Mucosa of descending colon (tissue), 3 donors: Measurements from ENCODE around the gene EVPLL. TPM values are rescaled to one million over a fixed set of nuclear protein-coding genes. Genes with fewer than 3 reads are reported as not detected.
"Not testable (repeated sequence)": the region's sequence is repeated elsewhere in the genome, so short reads cannot be mapped to it uniquely, and the experiment has no call there.

Experiments used
- ATAC-seq: fragments of 200-7000 bp; cut with Tn5 transposase; one replicate; pipeline ENCODE4 v1.9.1; 2020; ENCODE audit warnings: mild to moderate bottlenecking, moderate library complexity
- DNase-seq, 3 donors: peaks; one replicate each; pipeline ENCODE4 v3.0.0-alpha.2; 2020
- H3K36me3 ChIP-seq: fragments of 200-600 bp; one replicate; pipeline ENCODE4 v1.8.0; 2021; ENCODE audit warnings: low read depth, mild to moderate bottlenecking
- H3K4me1 ChIP-seq: fragments of 200-600 bp; one replicate; pipeline ENCODE4 v1.8.0; 2021; ENCODE audit warnings: low read depth, mild to moderate bottlenecking
- H3K4me3 ChIP-seq: fragments of 200-600 bp; one replicate; pipeline ENCODE4 v1.8.0; 2021; ENCODE audit warnings: mild to moderate bottlenecking
- H3K9me3 ChIP-seq: fragments of 200-600 bp; one replicate; pipeline ENCODE4 v1.8.0; 2021; ENCODE audit warnings: mild to moderate bottlenecking
- intact Hi-C, 2 donors: fragments of 100-400 bp; cut with DNase I in 1 of 2; cut with micrococcal nuclease in 1 of 2; formaldehyde crosslinking; loops; one replicate each; pipeline versions ENCODE4 v1.11.0 to v1.11.1; 2022; cut with DNase I, micrococcal nuclease
- total RNA-seq, 3 donors: library from RNA; stranded (reverse); fragmentation: NEBNext Ultra II Directional in 2 of 3; extraction: Animal tissue kit (Norgen Biotek cat#: 25700) in 2 of 3; gene quantifications; one replicate each; pipeline versions ENCODE4 v1.2.1 to v1.2.4, GENCODE V29; 2021 to 2023
- TF ChIP-seq, protein P1 (sequence below): fragments of 200-600 bp; IDR thresholded peaks from one replicate; pipeline ENCODE4 v1.8.0; 2022; ENCODE audit warnings: antibody characterized with exemption, mild to moderate bottlenecking
- donor health status: DM: no; HTN: no; CAD: no; lungs with moderate emphysema.
- donor health status: DM: no; HTN: no; CAD: no.
- donor health status: DM: no; HTN: yes; CAD: no.

The EVPLL gene
- total RNA-seq, 3 donors from 2014 or later, result 0.13 to 0.23 TPM; not detected in 1

DNA sequence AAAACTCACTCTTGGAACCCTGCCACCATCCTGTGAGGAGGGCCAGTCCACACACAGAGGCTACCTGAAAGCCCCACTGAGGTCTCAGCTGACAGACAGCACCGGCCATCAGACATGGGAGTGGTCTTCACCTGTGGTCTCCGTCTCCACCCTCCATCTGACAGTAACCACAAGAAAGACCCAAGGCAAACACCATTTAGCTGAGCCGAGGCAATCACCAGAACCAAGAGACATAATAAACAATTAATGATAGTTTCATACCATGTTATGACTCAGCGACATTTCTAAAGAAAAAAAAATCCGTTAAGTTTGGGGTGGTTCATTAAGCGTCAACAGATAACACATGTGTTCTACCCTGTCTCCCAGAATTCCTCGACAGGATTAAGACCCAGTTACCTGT, 6.1 kb upstream of the EVPLL start:
- TF ChIP-seq, protein P1, sequence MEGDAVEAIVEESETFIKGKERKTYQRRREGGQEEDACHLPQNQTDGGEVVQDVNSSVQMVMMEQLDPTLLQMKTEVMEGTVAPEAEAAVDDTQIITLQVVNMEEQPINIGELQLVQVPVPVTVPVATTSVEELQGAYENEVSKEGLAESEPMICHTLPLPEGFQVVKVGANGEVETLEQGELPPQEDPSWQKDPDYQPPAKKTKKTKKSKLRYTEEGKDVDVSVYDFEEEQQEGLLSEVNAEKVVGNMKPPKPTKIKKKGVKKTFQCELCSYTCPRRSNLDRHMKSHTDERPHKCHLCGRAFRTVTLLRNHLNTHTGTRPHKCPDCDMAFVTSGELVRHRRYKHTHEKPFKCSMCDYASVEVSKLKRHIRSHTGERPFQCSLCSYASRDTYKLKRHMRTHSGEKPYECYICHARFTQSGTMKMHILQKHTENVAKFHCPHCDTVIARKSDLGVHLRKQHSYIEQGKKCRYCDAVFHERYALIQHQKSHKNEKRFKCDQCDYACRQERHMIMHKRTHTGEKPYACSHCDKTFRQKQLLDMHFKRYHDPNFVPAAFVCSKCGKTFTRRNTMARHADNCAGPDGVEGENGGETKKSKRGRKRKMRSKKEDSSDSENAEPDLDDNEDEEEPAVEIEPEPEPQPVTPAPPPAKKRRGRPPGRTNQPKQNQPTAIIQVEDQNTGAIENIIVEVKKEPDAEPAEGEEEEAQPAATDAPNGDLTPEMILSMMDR, result no peak
- ATAC-seq, result no peak
- H3K9me3 ChIP-seq, result no peaks in the 10 kb centered on the region
- intact Hi-C loops, result no loop called here
- H3K4me1 ChIP-seq, result no peaks in the 10 kb centered on the region
- no peaks in the 10 kb centered on the region for H3K36me3 ChIP-seq
- H3K4me3 ChIP-seq, result no peak overlapping the region
- no peak for DNase-seq

DNA sequence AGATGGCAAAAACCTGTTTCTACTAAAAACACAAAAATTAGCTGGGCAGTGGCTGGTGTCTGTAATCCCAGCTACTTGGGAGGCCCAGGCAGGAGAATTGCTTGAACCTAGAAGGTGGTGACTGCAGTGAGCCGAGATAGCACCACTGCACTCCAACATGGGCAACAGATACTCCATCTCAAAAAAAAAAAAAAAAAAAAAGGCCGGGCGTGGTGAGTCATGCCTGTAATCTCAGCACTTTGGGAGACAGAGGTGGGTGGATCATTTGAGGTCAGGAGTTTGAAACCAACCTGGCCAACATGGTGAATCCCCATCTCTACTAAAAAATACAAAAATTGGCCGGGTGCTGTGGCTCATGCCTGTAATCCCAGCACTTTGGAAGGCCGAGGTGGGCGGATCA, 4.4 kb upstream of the EVPLL start:
- intact Hi-C loops, H3K9me3 ChIP-seq, ATAC-seq, H3K36me3 ChIP-seq, H3K4me3 ChIP-seq, H3K4me1 ChIP-seq, DNase-seq: not testable (repeated sequence)

DNA sequence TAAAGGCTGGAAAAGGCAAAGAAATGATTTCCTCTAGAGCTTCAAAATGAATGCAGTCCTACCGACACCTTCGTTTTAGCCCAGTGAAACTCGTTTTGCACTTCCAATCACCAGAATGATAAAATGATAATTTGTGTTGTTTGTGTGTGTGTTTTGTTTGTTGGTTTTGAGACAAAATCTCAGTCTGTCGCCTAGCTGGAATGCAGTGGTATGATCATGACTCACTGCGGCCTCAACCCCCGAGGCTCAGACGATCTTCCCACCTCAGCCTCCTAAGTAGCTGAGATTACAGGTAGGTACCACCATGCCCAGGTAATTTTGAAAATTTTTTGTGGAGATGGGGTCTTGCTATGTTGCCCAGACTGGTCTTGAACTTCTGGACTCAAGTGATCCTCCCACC, 3.4 kb upstream of the EVPLL start:
- H3K9me3 ChIP-seq, result no peaks in the 10 kb centered on the region

DNA sequence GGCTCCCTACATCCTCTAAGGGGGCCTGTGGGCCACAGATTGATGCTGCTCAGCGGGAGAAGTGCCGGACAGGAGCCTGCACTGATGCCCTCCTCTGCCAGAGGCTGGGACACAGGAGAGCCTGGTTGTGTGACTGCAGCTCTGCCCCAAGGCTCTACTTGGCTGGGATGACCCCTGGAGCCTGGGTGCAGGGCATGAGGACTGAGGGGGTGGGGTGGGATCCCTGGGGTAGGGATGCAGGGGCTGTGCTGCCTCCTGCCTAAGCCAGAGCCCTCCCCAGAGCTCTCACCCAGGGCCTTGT, 577 bp downstream of the EVPLL start:
- intact Hi-C loops, result no loop called here
- DNase-seq (no peak), ATAC-seq (no peak)
- TF ChIP-seq, protein P1, result no peak
- Histone ChIP-seq H3K36me3 (no peaks in the 10 kb centered on the region), H3K9me3 (no peaks in the 10 kb centered on the region), H3K4me1 (peaks cover 13% of the 10 kb centered on the region), H3K4me3 (no peak overlapping the region)

More for the DNA sequence above, 3.4 kb upstream of the EVPLL start:
- intact Hi-C loops, result no loop called here
- Histone ChIP-seq H3K4me1 (peaks cover 7% of the 10 kb centered on the region), H3K4me3 (no peak overlapping the region), H3K36me3 (no peaks in the 10 kb centered on the region)
- TF ChIP-seq, protein P1, result no peak
- ATAC-seq (no peak), DNase-seq (no peak)

DNA sequence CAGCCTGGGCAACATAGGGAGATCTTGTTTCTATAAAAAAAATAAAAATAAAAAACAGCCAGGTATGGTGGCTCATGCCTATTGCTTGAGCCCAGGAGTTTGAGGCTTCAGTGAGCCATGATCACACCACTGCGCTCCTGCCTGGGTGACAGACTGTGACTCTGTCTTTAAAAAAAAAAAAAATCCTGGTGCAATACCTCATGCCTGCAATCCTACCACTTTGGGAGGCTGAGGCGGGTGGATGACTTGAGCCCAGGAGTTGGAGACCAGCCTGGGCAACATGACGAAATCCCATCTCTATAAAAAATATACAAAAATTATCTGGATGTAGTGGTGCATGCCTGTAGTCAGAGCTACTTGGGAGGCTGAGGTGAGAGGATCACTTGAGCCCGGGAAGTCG, 1.0 kb downstream of the EVPLL start:
- ATAC-seq, H3K4me3 ChIP-seq, H3K36me3 ChIP-seq, intact Hi-C loops, DNase-seq, H3K9me3 ChIP-seq: not testable (repeated sequence)
- H3K4me1 ChIP-seq, result peaks cover 13% of the 10 kb centered on the region

DNA sequence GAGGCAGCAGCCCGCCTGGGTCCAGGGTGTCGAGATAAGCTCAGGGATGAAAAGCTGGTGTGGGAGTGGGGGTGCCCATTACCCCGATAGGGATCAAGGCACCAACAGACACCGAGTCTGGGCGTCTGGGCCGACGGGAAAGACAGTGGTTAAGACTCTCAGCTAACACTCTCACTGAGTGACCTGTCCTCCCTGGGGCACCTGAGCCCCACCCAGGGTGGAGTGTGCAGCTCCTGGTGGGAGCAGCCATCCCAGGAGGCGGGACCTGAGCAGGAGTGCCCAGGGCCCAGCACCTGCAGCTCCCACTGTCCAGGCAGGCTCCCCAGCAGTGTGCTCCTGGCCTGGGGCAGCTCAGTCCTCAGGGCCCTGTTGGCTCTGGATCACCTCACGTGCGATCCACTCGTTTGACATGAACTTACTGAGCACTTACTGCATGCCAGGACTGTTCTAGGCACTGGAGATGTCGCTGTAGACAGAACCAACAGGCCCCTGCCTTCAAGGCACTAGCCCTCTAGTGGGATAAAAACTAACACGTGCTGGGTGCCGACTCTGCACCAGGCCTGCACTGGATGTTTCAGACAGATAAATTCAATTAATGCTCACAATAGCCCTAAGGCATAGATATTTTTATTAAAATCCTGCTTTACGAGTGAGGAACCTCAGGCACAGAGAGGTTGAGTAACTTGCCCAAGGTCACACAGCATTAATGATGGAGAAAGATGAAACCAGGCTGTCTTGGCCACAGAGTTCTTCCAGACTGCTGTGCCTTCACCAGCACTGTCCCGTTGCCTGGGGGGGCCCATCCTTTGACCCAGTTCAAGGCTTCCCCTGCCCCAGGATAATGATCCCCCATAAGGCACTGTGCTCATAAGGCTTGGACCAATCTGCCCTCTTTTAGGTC, 1.9 kb downstream of the EVPLL start:
- Histone ChIP-seq H3K4me1 (peaks cover 13% of the 10 kb centered on the region), H3K4me3 (no peak overlapping the region), H3K36me3 (no peaks in the 10 kb centered on the region), H3K9me3 (no peaks in the 10 kb centered on the region)
- ATAC-seq (peak; percentile 37), DNase-seq (peak in 2 of 3 donors; percentile 29 to 45)
- TF ChIP-seq, protein P1, result no peak
- intact Hi-C loops, result no loop called here
